Measurements from ENCODE around the gene TEDC2. TPM values are rescaled to one million over a fixed set of nuclear protein-coding genes. Genes with fewer than 3 reads are reported as not detected.

Gene TEDC2
- total RNA-seq, 4 donors from 2014 or later: 1.5 TPM; not detected in 3

- peaks cover 16 to 24% (median 20%) of the 10 kb centered on the region in 4 donors for H3K4me1 ChIP-seq
- WGBS: 87% methylated on average over 12 of the region's 23 CpGs
- peaks cover 0 to under 1% (median 0%) of the 10 kb centered on the region in 4 donors for H3K36me3 ChIP-seq
- DNase-seq (ENCODE audit: extremely low spot score): no peak
- H3K27ac ChIP-seq (replicated peaks in 1 of 4): no peak overlapping the region
- TF ChIP-seq CTCF (IDR thresholded peaks at IDR 0.05) (no peak), POLR2AphosphoS5 (IDR thresholded peaks at IDR 0.05) (no peak), POLR2A (IDR thresholded peaks at IDR 0.05; ENCODE audit: low read depth) (no peak), EP300 (IDR thresholded peaks at IDR 0.05) (no peak)
- intact Hi-C loops (cut with DNase I): no loop called here
- no peak overlapping the region for H3K4me3 ChIP-seq
- no peaks in the 10 kb centered on the region for H3K9me3 ChIP-seq
- peaks cover 0 to 4% (median 0%) of the 10 kb centered on the region in 4 donors for H3K27me3 ChIP-seq
Observed at GRCh38 chr16:2462031-2462866, 2.3 kb downstream of the TEDC2 start.

DNA sequence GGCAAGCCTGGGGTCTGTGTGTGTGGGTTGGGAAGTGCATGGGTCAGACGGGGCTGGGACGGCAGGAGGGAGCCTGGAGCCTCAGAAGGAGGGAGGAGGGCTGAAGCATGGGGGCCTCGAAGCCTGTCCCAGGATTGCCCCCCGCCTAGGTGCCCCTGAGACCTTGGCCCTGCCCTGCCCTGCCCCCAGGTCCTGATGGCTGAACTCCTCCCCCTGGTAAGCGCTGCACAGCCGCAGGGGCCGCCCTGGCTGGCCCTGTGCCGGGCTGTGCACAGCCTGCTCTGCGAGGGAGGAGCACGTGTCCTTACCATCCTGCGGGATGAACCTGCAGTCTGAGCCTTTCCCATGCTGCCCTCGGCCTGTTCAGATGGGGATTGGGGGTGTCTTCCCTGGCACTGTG, 4.4 kb downstream of the TEDC2 start:
- Histone ChIP-seq H3K4me3 (no peak overlapping the region), H3K27ac (replicated peaks in 1 of 4) (no peak overlapping the region), H3K27me3 (peaks cover 8 to 25% (median 11%) of the 10 kb centered on the region in 4 donors), H3K36me3 (no peaks in the 10 kb centered on the region), H3K4me1 (peaks cover 32 to 37% (median 35%) of the 10 kb centered on the region in 4 donors), H3K9me3 (no peaks in the 10 kb centered on the region)
- WGBS: 68% methylated on average over 5 of the region's 12 CpGs
- intact Hi-C loops (cut with DNase I): no loop called here
- DNase-seq (ENCODE audit: extremely low spot score): no peak
- TF ChIP-seq EP300 (IDR thresholded peaks at IDR 0.05) (no peak), POLR2A (IDR thresholded peaks at IDR 0.05; ENCODE audit: low read depth) (no peak), POLR2AphosphoS5 (IDR thresholded peaks at IDR 0.05) (no peak), CTCF (IDR thresholded peaks at IDR 0.05) (no peak)

GRCh38 chr16:2465653-2466415, 5.9 kb downstream of the TEDC2 start:
- H3K9me3 ChIP-seq: no peaks in the 10 kb centered on the region
- no peak overlapping the region for H3K4me3 ChIP-seq
- intact Hi-C loops (cut with DNase I): no loop called here
- H3K27ac ChIP-seq (replicated peaks in 1 of 4): no peak overlapping the region
- H3K36me3 ChIP-seq: no peaks in the 10 kb centered on the region
- H3K4me1 ChIP-seq: peaks cover 26 to 39% (median 33%) of the 10 kb centered on the region in 4 donors
- no peak for DNase-seq (ENCODE audit: extremely low spot score)
- TF ChIP-seq EP300 (IDR thresholded peaks at IDR 0.05) (no peak), POLR2A (IDR thresholded peaks at IDR 0.05; ENCODE audit: low read depth) (no peak), CTCF (IDR thresholded peaks at IDR 0.05) (no peak), POLR2AphosphoS5 (IDR thresholded peaks at IDR 0.05) (no peak)
- WGBS: 84% methylated on average over 10 of the region's 12 CpGs
- H3K27me3 ChIP-seq: peaks cover 10 to 40% (median 22%) of the 10 kb centered on the region in 4 donors

DNA sequence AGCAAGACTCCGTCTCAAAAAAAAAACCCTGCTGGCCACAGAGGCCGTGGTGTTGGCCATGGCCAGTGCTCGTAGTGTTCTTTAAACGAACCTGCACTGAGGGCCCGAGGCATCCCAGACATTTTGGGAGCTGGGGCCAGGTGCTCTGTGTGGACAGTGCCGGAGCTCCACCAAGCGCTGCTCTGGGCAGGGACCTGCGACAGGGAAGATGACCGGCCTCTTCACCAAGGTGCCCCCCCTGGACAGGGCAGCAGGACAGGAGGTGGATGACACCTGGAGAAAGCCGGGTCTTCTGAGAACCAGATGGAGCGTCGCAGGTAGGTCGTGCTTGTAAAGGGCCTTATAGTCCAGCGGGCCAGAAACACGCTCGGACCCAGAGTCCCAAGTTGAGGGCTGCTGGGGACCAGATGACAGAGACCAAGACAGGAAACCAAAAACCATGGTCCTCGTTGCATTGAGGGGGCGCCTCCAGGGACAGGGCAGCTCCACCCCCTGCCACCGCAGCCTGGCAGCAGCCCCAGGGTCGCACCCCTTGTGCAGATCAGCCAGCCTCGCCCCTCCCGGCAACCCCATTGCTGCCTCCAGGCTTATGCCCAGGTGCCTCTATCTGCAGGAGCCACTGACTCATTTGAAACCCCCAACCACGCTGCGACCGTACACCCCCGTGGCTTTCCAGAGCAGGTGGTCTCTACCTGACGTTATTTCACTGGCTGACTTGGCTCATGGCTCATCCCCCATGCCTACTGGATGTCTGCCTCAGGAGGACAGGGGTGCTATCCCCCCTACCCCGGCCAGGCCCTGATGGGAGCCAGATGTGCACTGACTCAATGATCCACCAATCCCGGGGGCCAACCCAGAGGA, 7.0 kb downstream of the TEDC2 start:
- H3K4me1 ChIP-seq: peaks cover 36 to 50% (median 43%) of the 10 kb centered on the region in 4 donors
- DNase-seq (ENCODE audit: extremely low spot score): no peak
- TF ChIP-seq POLR2A (IDR thresholded peaks at IDR 0.05; ENCODE audit: low read depth) (no peak), EP300 (IDR thresholded peaks at IDR 0.05) (no peak), CTCF (IDR thresholded peaks at IDR 0.05) (no peak), POLR2AphosphoS5 (IDR thresholded peaks at IDR 0.05) (no peak)
- peak overlapping the region; percentile 58 to 74 (median 66) for H3K4me3 ChIP-seq
- H3K27me3 ChIP-seq: peaks cover 17 to 50% (median 32%) of the 10 kb centered on the region in 4 donors
- H3K9me3 ChIP-seq: no peaks in the 10 kb centered on the region
- 77% methylated on average over 23 of the region's 29 CpGs for WGBS
- peak overlapping the region in 1 of 4 donors; percentile 58 for H3K27ac ChIP-seq (replicated peaks in 1 of 4)
- intact Hi-C loops (cut with DNase I): no loop called here
- H3K36me3 ChIP-seq: no peaks in the 10 kb centered on the region

All from esophagus muscularis mucosa (tissue), 4 donors.